Endodermal cell (in vitro differentiated cells): ENCODE data around the gene UPF1. TPM values are rescaled to one million over a fixed set of nuclear protein-coding genes. Genes with fewer than 3 reads are reported as not detected.
A peak's percentile ranks its signal among the peaks of the same experiment; 100 is the strongest.

ENCODE experiments used
- DNase-seq: peaks from one replicate; pipeline ENCODE4 v3.0.0-alpha.2; 2017
- H3K27ac ChIP-seq: 2 replicates; pipeline ENCODE4 v1.5.1; 2013; ENCODE audit warnings: mild to moderate bottlenecking, low read depth, low read length, moderate library complexity
- H3K27me3 ChIP-seq: 2 replicates; pipeline ENCODE4 v1.6.1; 2013; ENCODE audit warnings: mild to moderate bottlenecking, low read length, moderate library complexity; ENCODE audit not compliant: insufficient read depth, control insufficient read depth, poor library complexity, severe bottlenecking
- H3K36me3 ChIP-seq: 2 replicates; pipeline ENCODE4 v1.7.0; 2013; ENCODE audit warnings: mild to moderate bottlenecking, low read length, moderate library complexity; ENCODE audit not compliant: control insufficient read depth, insufficient read depth
- H3K4me1 ChIP-seq: one replicate; pipeline ENCODE4 v1.7.0; 2013; ENCODE audit warnings: low read length; ENCODE audit not compliant: control insufficient read depth, insufficient read depth
- H3K4me3 ChIP-seq: 2 replicates; pipeline ENCODE4 v1.5.1; 2013; ENCODE audit warnings: mild to moderate bottlenecking, low read length, moderate library complexity
- H3K9ac ChIP-seq: 2 replicates; pipeline ENCODE4 v1.6.1; 2013; ENCODE audit warnings: mild to moderate bottlenecking, low read length, moderate library complexity; ENCODE audit not compliant: poor library complexity, severe bottlenecking; ENCODE audit errors: extremely low read depth
- H3K9me3 ChIP-seq: 2 replicates; pipeline ENCODE4 v1.6.1; 2013; ENCODE audit warnings: mild to moderate bottlenecking, low read length, moderate library complexity; ENCODE audit not compliant: control insufficient read depth
- H3K27ac Mint-ChIP-seq: 2 replicates; pipeline ENCODE4 v1.8.0; 2020; ENCODE audit warnings: mixed read lengths
- H3K27me3 Mint-ChIP-seq: 2 replicates; pipeline ENCODE4 v1.8.0; 2021; ENCODE audit warnings: mild to moderate bottlenecking, mixed read lengths; ENCODE audit not compliant: insufficient read depth
- H3K36me3 Mint-ChIP-seq: 2 replicates; pipeline ENCODE4 v1.8.0; 2020; ENCODE audit warnings: low read depth, mixed read lengths
- H3K4me1 Mint-ChIP-seq: 2 replicates; pipeline ENCODE4 v1.8.0; 2020; ENCODE audit warnings: mixed read lengths
- H3K4me3 Mint-ChIP-seq: 2 replicates; pipeline ENCODE4 v1.8.0; 2020; ENCODE audit warnings: mild to moderate bottlenecking, moderate library complexity, mixed read lengths
- H3K9me3 Mint-ChIP-seq: 2 replicates; pipeline ENCODE4 v1.8.0; 2020; ENCODE audit warnings: mild to moderate bottlenecking, mixed read lengths
- WGBS, 2 experiments: methylation state at CpG; one replicate each; pipeline versions ENCODE4 v1.1.5 to v1.1.7; 2013; ENCODE audit warnings: missing lambda C conversion rate in 2 of 2, mixed read lengths in 1 of 2; ENCODE audit not compliant: insufficient coverage in 1 of 2, insufficient read length in 1 of 2; 5-methylcytosine and 5-hydroxymethylcytosine counted together
- total RNA-seq, 2 donors: library from RNA; stranded (reverse); fragmentation: NEBNext Ultra II Directional in 1 of 2; extraction: Animal tissue kit (Norgen Biotek cat#: 25700) in 1 of 2; gene quantifications; 2 replicates in 1 of 2; 3 replicates in 1 of 2; pipeline ENCODE4 v1.2.1, GENCODE V29; 2021
- TF ChIP-seq, protein P1 (sequence below): fragments of 200-600 bp; sonication (generic); conservative IDR thresholded peaks from 2 replicates; pipeline ENCODE4 v1.5.0; 2021; ENCODE audit warnings: antibody characterized with exemption, mild to moderate bottlenecking

UPF1 gene
- total RNA-seq, 2 donors from 2014 or later, result 82.1 to 87.3 TPM

DNA sequence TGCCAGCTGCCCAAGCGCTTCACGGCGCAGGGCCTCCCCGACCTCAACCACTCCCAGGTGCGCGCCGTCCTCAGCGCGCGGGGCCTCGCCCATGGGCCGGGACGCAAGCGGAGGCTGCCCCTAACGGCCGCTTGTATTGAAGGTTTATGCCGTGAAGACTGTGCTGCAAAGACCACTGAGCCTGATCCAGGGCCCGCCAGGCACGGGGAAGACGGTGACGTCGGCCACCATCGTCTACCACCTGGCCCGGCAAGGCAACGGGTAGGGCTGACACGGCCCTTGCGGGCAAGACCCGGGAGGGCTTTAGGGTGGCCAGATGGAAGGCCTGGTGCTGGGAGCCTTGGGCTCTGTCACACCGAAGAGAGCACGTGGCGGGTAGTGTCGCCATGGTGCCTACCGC is 23.2 kb downstream of the UPF1 start:
- H3K27ac ChIP-seq, result no peak overlapping the region
- H3K4me3 ChIP-seq, result no peak overlapping the region
- TF ChIP-seq, protein P1, sequence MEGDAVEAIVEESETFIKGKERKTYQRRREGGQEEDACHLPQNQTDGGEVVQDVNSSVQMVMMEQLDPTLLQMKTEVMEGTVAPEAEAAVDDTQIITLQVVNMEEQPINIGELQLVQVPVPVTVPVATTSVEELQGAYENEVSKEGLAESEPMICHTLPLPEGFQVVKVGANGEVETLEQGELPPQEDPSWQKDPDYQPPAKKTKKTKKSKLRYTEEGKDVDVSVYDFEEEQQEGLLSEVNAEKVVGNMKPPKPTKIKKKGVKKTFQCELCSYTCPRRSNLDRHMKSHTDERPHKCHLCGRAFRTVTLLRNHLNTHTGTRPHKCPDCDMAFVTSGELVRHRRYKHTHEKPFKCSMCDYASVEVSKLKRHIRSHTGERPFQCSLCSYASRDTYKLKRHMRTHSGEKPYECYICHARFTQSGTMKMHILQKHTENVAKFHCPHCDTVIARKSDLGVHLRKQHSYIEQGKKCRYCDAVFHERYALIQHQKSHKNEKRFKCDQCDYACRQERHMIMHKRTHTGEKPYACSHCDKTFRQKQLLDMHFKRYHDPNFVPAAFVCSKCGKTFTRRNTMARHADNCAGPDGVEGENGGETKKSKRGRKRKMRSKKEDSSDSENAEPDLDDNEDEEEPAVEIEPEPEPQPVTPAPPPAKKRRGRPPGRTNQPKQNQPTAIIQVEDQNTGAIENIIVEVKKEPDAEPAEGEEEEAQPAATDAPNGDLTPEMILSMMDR, result no peak
- no peaks in the 10 kb centered on the region for H3K27me3 ChIP-seq
- no peaks in the 10 kb centered on the region for H3K9me3 Mint-ChIP-seq
- no peak overlapping the region for H3K27ac Mint-ChIP-seq
- no peak overlapping the region for H3K9ac ChIP-seq
- no peak for DNase-seq
- peaks cover 71% of the 10 kb centered on the region for H3K36me3 Mint-ChIP-seq
- no peaks in the 10 kb centered on the region for H3K27me3 Mint-ChIP-seq
- H3K4me1 Mint-ChIP-seq, result no peaks in the 10 kb centered on the region
- H3K4me3 Mint-ChIP-seq, result no peak overlapping the region
- H3K36me3 ChIP-seq, result peaks cover 90% of the 10 kb centered on the region
- no peaks in the 10 kb centered on the region for H3K4me1 ChIP-seq
- WGBS, 2 experiments, result 96 to 98% methylated on average over 33 of the region's 33 CpGs
- H3K9me3 ChIP-seq, result no peaks in the 10 kb centered on the region

DNA sequence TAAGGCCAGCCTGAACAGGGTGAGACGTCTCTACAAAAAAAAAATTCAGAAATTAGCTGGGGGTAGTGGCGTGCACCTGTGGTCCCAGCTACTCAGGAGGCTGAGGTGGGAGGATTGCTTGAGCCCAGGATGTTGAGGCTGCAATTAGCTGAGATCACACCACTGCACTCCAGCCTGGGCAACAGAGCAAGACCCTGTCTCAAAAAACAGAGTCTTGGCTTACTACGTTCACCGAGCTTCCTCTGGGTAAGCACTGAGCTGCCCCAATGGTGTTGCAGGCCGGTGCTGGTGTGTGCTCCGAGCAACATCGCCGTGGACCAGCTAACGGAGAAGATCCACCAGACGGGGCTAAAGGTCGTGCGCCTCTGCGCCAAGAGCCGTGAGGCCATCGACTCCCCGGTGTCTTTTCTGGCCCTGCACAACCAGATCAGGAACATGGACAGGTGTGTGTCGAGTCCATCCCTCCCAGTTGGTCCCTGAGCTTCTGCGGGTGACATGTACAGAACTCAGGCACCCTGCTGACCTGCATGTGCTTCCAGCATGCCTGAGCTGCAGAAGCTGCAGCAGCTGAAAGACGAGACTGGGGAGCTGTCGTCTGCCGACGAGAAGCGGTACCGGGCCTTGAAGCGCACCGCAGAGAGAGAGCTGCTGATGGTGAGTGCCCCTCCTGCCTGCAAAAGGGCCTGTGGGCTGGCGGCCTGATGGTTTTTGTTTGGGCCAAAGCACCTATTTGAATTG is 24.1 kb downstream of the UPF1 start:
- Histone ChIP-seq H3K4me3 (no peak overlapping the region), H3K9ac (no peak overlapping the region), H3K4me1 (no peaks in the 10 kb centered on the region), H3K36me3 (peaks cover 89% of the 10 kb centered on the region), H3K27me3 (no peaks in the 10 kb centered on the region), H3K27ac (no peak overlapping the region), H3K9me3 (no peaks in the 10 kb centered on the region)
- no peak for DNase-seq
- Mint-ChIP-seq H3K36me3 (peaks cover 72% of the 10 kb centered on the region), H3K27me3 (no peaks in the 10 kb centered on the region), H3K4me1 (no peaks in the 10 kb centered on the region), H3K4me3 (no peak overlapping the region), H3K9me3 (no peaks in the 10 kb centered on the region), H3K27ac (no peak overlapping the region)
- 95 to 96% methylated on average over 26 to 27 of the region's 27 CpGs for WGBS, 2 experiments
- TF ChIP-seq, protein P1, result no peak

DNA sequence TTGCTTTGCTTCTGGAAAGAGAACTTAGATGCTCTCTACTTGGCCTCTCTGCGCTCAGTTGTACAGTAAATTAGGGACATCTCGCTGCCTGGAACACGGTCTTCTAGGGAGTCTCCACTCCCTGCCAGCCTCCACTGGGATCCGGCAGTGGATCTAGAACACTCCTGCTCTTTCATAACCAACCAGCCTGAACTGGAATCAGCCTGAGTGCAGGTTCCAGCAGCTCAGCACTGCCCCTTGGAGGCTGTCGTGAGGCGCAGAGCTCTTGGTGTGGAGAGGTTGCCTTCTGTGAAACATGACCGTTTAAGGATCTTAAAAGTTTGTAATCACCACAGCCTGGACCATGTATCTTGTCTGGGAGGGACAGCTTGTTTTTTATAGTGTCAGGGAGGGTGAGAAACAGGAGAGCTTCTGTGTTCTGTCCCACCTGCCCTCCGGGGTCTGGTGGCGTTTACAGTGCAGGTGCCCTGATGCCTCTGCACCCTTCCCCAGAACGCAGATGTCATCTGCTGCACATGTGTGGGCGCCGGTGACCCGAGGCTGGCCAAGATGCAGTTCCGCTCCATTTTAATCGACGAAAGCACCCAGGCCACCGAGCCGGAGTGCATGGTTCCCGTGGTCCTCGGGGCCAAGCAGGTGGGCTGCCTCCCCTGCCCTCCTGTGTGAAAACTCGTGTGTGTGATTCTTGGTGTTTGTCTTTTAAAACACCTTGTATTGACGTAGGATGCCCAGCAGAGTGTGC is 24.8 kb downstream of the UPF1 start:
- Mint-ChIP-seq H3K4me3 (no peak overlapping the region), H3K27me3 (no peaks in the 10 kb centered on the region), H3K9me3 (no peaks in the 10 kb centered on the region), H3K4me1 (no peaks in the 10 kb centered on the region), H3K27ac (no peak overlapping the region), H3K36me3 (peaks cover 73% of the 10 kb centered on the region)
- Histone ChIP-seq H3K9ac (no peak overlapping the region), H3K4me3 (no peak overlapping the region), H3K27me3 (no peaks in the 10 kb centered on the region), H3K4me1 (no peaks in the 10 kb centered on the region), H3K27ac (no peak overlapping the region), H3K36me3 (peaks cover 91% of the 10 kb centered on the region), H3K9me3 (no peaks in the 10 kb centered on the region)
- peak; percentile 71 for DNase-seq
- 96 to 97% methylated on average over 21 to 22 of the region's 22 CpGs for WGBS, 2 experiments
- TF ChIP-seq, protein P1, result peak; percentile 68
